HG02642 (cell line): ENCODE data around the gene HMGN1.

Experiments
- ATAC-seq: cut with Tn5 transposase; IDR thresholded peaks from one replicate; pipeline ENCODE4 v1.9.1; 2021; ENCODE audit warnings: mild to moderate bottlenecking; ENCODE audit not compliant: unreplicated experiment, poor library complexity

The HMGN1 gene

DNA sequence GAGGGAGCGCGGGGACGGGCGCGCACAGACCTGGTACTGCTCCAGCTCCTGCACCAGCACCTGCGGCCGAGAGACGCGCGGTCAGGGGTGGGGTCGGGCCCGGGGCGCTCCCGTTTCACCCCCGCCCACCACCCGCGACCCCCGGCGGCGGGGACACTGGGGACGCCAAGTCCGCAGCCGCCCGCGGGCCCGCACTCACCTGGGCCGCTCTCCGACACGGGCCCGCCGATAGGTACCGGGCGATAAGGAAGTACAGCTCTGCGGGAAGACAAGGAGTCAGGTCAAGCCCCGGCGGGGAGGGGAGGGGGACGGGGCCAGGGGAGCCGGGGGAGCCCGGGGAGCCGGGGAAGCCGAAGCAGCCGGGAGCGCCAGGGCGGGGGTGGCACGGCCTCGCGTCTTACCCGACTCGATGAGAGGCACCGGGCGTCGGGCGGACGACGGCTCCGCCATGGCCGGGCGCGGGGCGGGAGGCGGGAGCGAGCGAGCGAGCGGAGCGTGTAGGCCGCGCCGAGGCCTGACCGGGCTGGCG lies 35.8 kb downstream of the HMGN1 start:
- peak; percentile 18 for ATAC-seq

DNA sequence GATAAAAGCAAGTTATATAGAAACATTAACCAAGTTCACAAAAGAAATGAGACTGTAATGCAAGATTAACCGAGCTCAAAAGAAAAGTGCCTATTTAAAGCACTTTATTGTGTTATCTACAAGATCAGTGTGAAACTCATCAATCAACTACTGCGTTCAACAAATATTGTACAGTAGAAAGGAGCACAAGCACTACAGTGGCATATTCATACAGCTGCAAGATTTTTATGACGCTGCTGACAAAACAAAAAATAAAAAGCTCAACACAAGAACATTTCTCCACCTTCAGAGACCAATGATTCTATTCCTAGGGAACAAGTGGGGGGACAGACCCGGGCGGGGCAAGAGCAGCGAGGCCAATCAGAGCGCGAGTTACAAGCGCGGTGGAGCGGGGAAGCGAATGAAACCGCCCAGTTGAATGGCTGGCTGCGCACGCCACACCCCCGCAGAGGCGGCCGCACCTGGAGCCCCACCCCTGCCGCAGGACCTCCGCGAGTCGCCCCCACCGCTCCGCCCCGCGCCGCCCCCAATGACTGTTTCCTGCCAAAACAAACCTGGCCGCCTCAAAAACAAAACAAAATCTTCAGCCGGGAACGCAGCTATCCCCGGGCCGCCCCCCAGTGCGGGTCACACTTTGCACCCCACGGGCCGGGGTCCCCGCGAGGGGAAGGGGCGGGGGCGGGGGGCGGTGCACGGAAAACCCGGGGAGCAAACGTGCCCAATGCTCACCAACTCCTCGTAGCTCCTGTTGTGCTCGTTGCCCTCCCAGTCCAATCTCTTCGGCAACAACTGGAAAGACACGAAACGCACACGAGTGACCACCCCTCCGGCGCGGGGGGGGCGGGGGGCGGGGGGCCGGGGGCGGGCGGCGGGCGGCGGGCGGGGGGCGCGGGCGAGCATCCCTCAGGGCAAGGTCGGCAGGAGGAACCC lies 36.5 kb downstream of the HMGN1 start:
- peak; percentile 84 for ATAC-seq

DNA sequence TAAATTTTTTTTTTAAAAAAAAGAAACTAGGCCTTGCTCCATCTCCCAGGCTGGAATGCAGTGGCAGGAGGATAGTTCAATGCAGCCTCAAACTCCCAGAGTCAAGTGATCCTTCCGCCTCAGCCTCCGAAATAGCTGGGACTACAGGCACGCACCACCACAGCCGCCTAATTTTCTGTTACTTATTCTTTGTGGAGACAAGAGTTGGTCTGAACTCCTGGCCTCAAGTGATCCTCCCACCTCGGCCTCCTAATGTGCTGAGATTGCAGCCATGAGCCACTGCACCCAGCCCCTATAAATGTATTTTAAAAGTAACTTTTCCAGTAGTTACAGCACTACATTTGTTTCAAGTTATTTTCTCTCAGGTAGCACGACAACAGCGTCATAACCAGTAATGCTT lies 37.7 kb downstream of the HMGN1 start:
- no peak for ATAC-seq

DNA sequence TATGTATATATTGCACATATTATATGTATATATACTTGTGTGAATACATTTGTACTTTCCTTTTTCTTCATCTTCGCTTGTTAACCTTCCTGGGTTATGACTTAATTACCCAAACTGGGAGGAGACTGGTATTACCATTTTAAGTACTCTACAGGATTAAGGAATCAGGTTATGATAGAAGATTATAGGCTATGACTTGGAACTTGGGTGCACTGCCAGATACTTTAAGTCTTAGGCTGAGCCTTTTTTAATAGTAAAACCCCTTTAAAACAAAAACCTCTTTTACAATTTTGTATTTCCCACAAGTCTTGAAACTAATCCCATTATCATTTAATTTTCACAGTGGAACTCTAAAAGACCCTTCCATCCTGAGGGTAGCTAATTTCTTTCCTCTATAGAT lies 41.4 kb downstream of the HMGN1 start:
- no peak for ATAC-seq

DNA sequence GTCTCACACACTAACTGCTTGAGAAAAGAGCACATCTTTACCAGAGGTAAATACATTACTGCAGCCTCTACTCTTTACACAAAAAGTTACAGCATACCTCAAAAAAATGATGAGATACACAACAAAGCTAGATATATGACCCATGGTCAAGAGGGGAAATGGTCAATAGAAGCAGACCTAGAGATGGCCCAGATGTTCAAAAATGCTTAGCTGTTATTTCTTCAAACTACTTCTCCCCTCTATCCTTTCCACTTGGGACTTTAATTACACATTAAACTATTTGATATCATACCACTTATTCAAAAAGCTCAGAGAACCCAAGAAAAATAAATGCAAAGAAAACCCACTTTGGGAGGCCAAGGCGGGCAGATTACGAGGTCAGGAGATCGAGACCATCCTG lies 48.3 kb downstream of the HMGN1 start:
- ATAC-seq: no peak

DNA sequence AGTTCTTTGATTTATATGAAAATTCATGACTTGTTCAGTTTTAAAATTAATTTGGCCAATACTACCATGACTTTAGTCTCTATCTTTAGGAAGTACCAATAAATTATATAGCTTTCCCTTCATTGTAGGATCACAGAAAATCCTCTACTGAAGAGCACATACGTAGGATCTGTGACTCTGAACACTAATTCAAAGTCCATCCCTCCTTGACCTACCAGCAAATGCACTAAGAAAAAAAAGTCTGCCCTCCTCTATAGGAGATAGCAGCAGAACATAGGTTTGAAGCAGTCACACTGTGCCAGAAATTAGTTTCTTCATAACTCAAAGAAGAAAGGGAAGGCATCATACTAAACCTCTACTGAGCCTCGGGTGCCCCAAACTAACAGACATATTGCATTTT lies 52.0 kb downstream of the HMGN1 start:
- ATAC-seq: no peak
